Testis (tissue), 2 donors: ENCODE results near the gene RAB12.

Source experiments
- CTCF ChIP-seq, 3 experiments: fragments of 450-650 bp in 2 of 3; fragments of 200-600 bp in 1 of 3; sonication (generic) in 1 of 3; IDR thresholded peaks; one replicate each; pipeline ENCODE4 v1.5.1; 2016 to 2019; ENCODE audit warnings: antibody characterized with exemption in 3 of 3, mild to moderate bottlenecking in 2 of 3, moderate library complexity in 1 of 3
- POLR2A ChIP-seq: fragments of 450-650 bp; IDR thresholded peaks from one replicate; pipeline ENCODE4 v1.6.1; 2017; ENCODE audit warnings: antibody characterized with exemption, mild to moderate bottlenecking, moderate library complexity

GRCh38 chr18:8626414-8627106 lies 17.3 kb downstream of the RAB12 start:
- TF ChIP-seq POLR2A (no peak), CTCF (IDR thresholded peaks at IDR 0.05) (no peak)
